MCF 10A (cell line): ENCODE results near the gene DHRS7B. TPM values are rescaled to one million over a fixed set of nuclear protein-coding genes. Genes with fewer than 3 reads are reported as not detected.

Experiments
- BruUV-seq: library from RNA; stranded (reverse); fragments of 400-500 nt; replicated peaks from 2 replicates; lab custom pipeline; 2021; lab: Mats Ljungman, UMichigan
- CTCF ChIA-PET: fragments of 300-600 bp; sonication (Branson Sonifier 250); formaldehyde crosslinking; extraction: SDS; loops from one replicate; lab custom pipeline; 2021; ENCODE audit warnings: antibody characterized with exemption, inconsistent platforms; lab: Yijun Ruan, JAX
- POLR2A ChIA-PET: fragments of 300-600, 350-650 bp; sonication (Branson Sonifier 250); formaldehyde crosslinking; extraction: SDS; loops from one replicate; lab custom pipeline; 2020; ENCODE audit warnings: antibody characterized with exemption, inconsistent platforms; lab: Yijun Ruan, JAX
- DNase-seq: peaks from one replicate; pipeline ENCODE4 v3.0.0-alpha.2; 2018; ENCODE audit not compliant: unreplicated experiment
- H3K27ac Mint-ChIP-seq: one replicate; pipeline ENCODE4 v1.8.0; 2022; ENCODE audit warnings: mild to moderate bottlenecking, low read depth, mixed read lengths; ENCODE audit not compliant: unreplicated experiment
- H3K27me3 Mint-ChIP-seq: one replicate; pipeline ENCODE4 v1.8.0; 2022; ENCODE audit warnings: mixed read lengths; ENCODE audit not compliant: insufficient read depth, unreplicated experiment
- H3K36me3 Mint-ChIP-seq: one replicate; pipeline ENCODE4 v1.8.0; 2022; ENCODE audit warnings: mild to moderate bottlenecking, moderate library complexity, mixed read lengths; ENCODE audit not compliant: insufficient read depth, unreplicated experiment
- H3K4me1 Mint-ChIP-seq: one replicate; pipeline ENCODE4 v1.8.0; 2022; ENCODE audit warnings: mixed read lengths; ENCODE audit not compliant: insufficient read depth, unreplicated experiment
- H3K4me3 Mint-ChIP-seq: one replicate; pipeline ENCODE4 v1.8.0; 2022; ENCODE audit warnings: mild to moderate bottlenecking, moderate library complexity, mixed read lengths; ENCODE audit not compliant: unreplicated experiment
- H3K9me3 Mint-ChIP-seq: one replicate; pipeline ENCODE4 v1.8.0; 2022; ENCODE audit warnings: mixed read lengths; ENCODE audit not compliant: unreplicated experiment
- intact Hi-C: fragments of 100-400 bp; cut with micrococcal nuclease; formaldehyde crosslinking; loops from 2 replicates; pipeline ENCODE4 v1.14.1; 2022
- total RNA-seq: library from RNA; stranded (reverse); gene quantifications from 2 replicates; pipeline ENCODE4 v1.2.3, GENCODE V29; 2022
- TF ChIP-seq, protein P1 (sequence below): fragments of 200-600 bp; IDR thresholded peaks from one replicate; pipeline ENCODE4 v1.8.0; 2022; ENCODE audit warnings: antibody characterized with exemption, mild to moderate bottlenecking; ENCODE audit not compliant: unreplicated experiment

DHRS7B gene
- total RNA-seq, 1 experiment from 2014 or later = 18.0 TPM

DNA sequence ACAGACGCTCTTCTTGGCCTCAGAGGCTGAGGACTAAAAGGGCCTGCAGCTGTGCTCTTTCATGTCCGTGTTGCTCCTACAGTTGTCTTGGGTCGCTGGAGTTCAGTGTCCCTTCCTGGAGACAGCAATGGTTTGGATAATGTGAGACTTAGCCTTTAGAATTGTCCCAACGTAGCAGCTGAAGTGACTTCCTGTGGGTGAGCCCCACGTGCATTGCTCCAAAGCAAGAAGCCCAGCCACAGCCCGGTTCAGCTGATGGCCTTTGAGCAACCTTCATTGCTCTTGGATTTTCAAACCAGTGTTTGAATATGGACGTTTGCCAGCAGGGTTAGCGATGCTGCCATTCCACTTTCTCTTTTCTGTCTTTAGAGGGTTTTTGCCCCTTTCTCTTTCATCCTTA is 67.5 kb downstream of the DHRS7B start:
- POLR2A ChIA-PET = interaction anchor here (1.3 to 1.5 kb wide), 2 partner anchors 8 to 19 kb away, joined by 3 to 5 read pairs; no protein-coding TSS in a partner anchor
- Mint-ChIP-seq H3K36me3 (peaks cover 45% of the 10 kb centered on the region), H3K27ac (no peak overlapping the region), H3K9me3 (no peaks in the 10 kb centered on the region), H3K4me1 (no peaks in the 10 kb centered on the region), H3K4me3 (no peak overlapping the region), H3K27me3 (no peaks in the 10 kb centered on the region)
- CTCF ChIA-PET = interaction anchor here (0.7 kb wide), 1 partner anchor 46 kb away, joined by 4 read pairs; no protein-coding TSS in a partner anchor
- TF ChIP-seq, protein P1, sequence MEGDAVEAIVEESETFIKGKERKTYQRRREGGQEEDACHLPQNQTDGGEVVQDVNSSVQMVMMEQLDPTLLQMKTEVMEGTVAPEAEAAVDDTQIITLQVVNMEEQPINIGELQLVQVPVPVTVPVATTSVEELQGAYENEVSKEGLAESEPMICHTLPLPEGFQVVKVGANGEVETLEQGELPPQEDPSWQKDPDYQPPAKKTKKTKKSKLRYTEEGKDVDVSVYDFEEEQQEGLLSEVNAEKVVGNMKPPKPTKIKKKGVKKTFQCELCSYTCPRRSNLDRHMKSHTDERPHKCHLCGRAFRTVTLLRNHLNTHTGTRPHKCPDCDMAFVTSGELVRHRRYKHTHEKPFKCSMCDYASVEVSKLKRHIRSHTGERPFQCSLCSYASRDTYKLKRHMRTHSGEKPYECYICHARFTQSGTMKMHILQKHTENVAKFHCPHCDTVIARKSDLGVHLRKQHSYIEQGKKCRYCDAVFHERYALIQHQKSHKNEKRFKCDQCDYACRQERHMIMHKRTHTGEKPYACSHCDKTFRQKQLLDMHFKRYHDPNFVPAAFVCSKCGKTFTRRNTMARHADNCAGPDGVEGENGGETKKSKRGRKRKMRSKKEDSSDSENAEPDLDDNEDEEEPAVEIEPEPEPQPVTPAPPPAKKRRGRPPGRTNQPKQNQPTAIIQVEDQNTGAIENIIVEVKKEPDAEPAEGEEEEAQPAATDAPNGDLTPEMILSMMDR = no peak
- DNase-seq = no peak
- intact Hi-C loops = no loop called here
- BruUV-seq = no TSS peak

DNA sequence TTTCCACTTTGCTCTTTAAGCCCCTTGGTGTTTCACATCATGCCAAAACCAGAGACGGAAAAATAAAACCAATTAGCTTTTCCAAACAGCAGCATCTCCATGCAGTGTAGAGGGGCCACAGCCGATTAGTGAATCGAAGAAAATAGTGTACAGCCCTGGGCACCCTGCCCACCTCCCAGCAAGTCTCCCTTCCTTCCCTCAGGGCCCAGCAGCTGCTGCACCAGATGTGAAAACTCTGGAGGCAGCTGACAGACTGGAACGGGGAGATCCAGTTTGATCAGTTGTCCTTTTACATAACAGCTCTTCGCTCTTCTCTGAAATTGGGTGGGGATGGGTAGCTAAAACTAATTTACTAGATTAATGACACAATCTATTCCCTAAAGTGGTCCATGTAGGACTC is 67.9 kb downstream of the DHRS7B start:
- H3K27me3 Mint-ChIP-seq = no peaks in the 10 kb centered on the region
- ChIA-PET CTCF (interaction anchor here (0.7 to 1.1 kb wide), 3 partner anchors 45 to 201 kb away, joined by 3 to 4 read pairs (median 4); no protein-coding TSS in a partner anchor), POLR2A (interaction anchor here (1.3 to 1.5 kb wide), 2 partner anchors 8 to 18 kb away, joined by 3 to 5 read pairs; no protein-coding TSS in a partner anchor)
- H3K27ac Mint-ChIP-seq = no peak overlapping the region
- no peak overlapping the region for H3K4me3 Mint-ChIP-seq
- intact Hi-C loops = no loop called here
- DNase-seq = no peak
- BruUV-seq = no TSS peak
- no peaks in the 10 kb centered on the region for H3K4me1 Mint-ChIP-seq
- H3K36me3 Mint-ChIP-seq = peaks cover 41% of the 10 kb centered on the region
- H3K9me3 Mint-ChIP-seq = no peaks in the 10 kb centered on the region
- TF ChIP-seq, protein P1 = no peak

DNA sequence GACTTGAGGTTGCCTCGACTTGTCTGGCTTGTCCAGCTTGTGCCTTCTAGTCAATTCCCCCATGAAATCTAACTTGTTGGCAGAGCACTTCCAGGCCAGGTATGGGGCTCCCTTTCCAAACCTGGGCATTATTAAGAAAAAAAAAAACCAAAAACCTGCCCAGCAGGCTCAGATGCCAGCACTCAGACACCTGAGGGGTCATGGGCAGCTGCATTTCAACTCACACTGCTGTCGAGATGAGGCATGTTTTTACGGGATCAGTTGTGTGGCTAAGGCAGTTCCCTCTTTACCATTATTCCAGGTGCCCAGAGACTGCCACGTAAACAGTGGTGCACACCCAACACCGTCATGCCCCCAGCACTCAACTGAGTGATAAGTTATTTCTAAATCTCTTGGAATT is 69.4 kb downstream of the DHRS7B start:
- Mint-ChIP-seq H3K27me3 (no peaks in the 10 kb centered on the region), H3K27ac (no peak overlapping the region), H3K4me1 (peaks cover 4% of the 10 kb centered on the region), H3K4me3 (no peak overlapping the region), H3K9me3 (no peaks in the 10 kb centered on the region), H3K36me3 (peaks cover 40% of the 10 kb centered on the region)
- BruUV-seq = no TSS peak
- intact Hi-C loops = no loop called here
- TF ChIP-seq, protein P1 = no peak
- no peak for DNase-seq
- ChIA-PET CTCF (interaction anchor here (1.1 kb wide), 1 partner anchor 84 kb away, joined by 3 read pairs; no protein-coding TSS in a partner anchor), POLR2A (no interaction called here)

DNA sequence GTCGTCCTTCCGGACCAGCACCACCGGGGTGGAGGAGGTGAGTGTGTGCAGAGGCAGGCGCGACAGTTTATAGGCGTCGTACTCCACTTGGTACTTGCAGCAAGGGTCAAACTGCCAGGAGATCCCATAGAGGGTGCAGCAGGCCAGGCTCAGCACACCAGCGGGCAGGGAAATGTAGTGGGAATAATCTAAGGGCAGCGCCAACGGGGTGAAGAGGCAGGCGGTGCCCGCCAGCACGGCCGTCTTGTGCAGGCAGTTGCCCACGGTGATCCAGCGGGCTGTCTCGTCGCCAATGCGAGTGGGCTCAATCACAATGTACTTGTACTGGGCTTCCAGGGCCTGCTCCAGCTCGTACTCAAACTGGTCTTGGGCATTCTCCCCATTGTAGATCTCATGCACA is 71.6 kb downstream of the DHRS7B start:
- BruUV-seq = no TSS peak
- POLR2A ChIA-PET = no interaction called here

More for the DNA sequence above, 71.6 kb downstream of the DHRS7B start:
- H3K4me1 Mint-ChIP-seq = peaks cover 4% of the 10 kb centered on the region
- H3K36me3 Mint-ChIP-seq = peaks cover 33% of the 10 kb centered on the region
- intact Hi-C loops = no loop called here
- TF ChIP-seq, protein P1 = no peak
- CTCF ChIA-PET = interaction anchor here (1.1 kb wide), 1 partner anchor 13 kb away, joined by 3 read pairs; no protein-coding TSS in a partner anchor
- DNase-seq = no peak
- H3K4me3 Mint-ChIP-seq = no peak overlapping the region
- H3K27ac Mint-ChIP-seq = no peak overlapping the region
- H3K27me3 Mint-ChIP-seq = no peaks in the 10 kb centered on the region
- H3K9me3 Mint-ChIP-seq = no peaks in the 10 kb centered on the region
